GM12878 (cell line): ENCODE data around the gene REV3L. TPM values are rescaled to one million over a fixed set of nuclear protein-coding genes. Genes with fewer than 3 reads are reported as not detected.

Experiments used
- CUX1 ChIP-seq: IDR thresholded peaks from 2 replicates; pipeline ENCODE4 v1.6.1; 2012; ENCODE audit warnings: improper control_type of control experiment, low read depth, low read length; ENCODE audit not compliant: insufficient replicate concordance
- HDGF ChIP-seq: fragments of 450-650 bp; IDR thresholded peaks from 2 replicates; pipeline ENCODE4 v1.6.1; 2016; ENCODE audit warnings: antibody characterized with exemption
- IKZF1 ChIP-seq: fragments of 450-650 bp; conservative IDR thresholded peaks from 2 replicates; pipeline ENCODE4 v1.6.1; 2017; ENCODE audit warnings: antibody characterized with exemption, mild to moderate bottlenecking
- MYB ChIP-seq: fragments of 150-350 bp; IDR thresholded peaks from 2 replicates; pipeline ENCODE4 v1.6.1; 2014; ENCODE audit warnings: mild to moderate bottlenecking, low read depth, low read length, borderline replicate concordance
- NRF1 ChIP-seq: conservative IDR thresholded peaks from 2 replicates; pipeline ENCODE4 v1.6.1; 2011; ENCODE audit warnings: mild to moderate bottlenecking, low read depth, low read length, improper control_type of control experiment
- PAX8 ChIP-seq: fragments of 450-650 bp; IDR thresholded peaks from 2 replicates; pipeline ENCODE4 v1.6.1; 2017; ENCODE audit warnings: mild to moderate bottlenecking, moderate library complexity
- RFX5 ChIP-seq: IDR thresholded peaks from 2 replicates; pipeline ENCODE4 v1.6.1; 2011; ENCODE audit warnings: low read depth, low read length, improper control_type of control experiment
- SRF ChIP-seq, 2 experiments: IDR thresholded peaks; 2 replicates each; pipeline ENCODE4 v1.6.1; 2011; ENCODE audit warnings: low read depth in 2 of 2, low read length in 2 of 2, mild to moderate bottlenecking in 1 of 2, moderate library complexity in 1 of 2
- TBL1XR1 ChIP-seq: IDR thresholded peaks from 2 replicates; pipeline ENCODE4 v1.6.1; 2012; ENCODE audit warnings: low read depth, low read length, improper control_type of control experiment
- TCF7 ChIP-seq: IDR thresholded peaks from 2 replicates; pipeline ENCODE4 v1.6.1; 2014; ENCODE audit warnings: antibody characterized with exemption, borderline replicate concordance
- ZBED1 ChIP-seq: IDR thresholded peaks from 2 replicates; pipeline ENCODE4 v1.6.1; 2016; ENCODE audit warnings: borderline replicate concordance
- ZNF622 ChIP-seq: fragments of 450-650 bp; IDR thresholded peaks from 2 replicates; pipeline ENCODE4 v1.6.1; 2017; ENCODE audit warnings: mild to moderate bottlenecking, inconsistent platforms
- ZNF687 ChIP-seq: fragments of 450-650 bp; IDR thresholded peaks from 2 replicates; pipeline ENCODE4 v1.6.1; 2017; ENCODE audit warnings: mild to moderate bottlenecking, moderate library complexity
- polyA plus RNA-seq, 11 experiments: library from polyadenylated mRNA; depleted of rRNA in 4 of 11; unstranded in 6 of 11; stranded (reverse) in 5 of 11; fragments of >200 nt; fragmentation: Nextera tagmentation in 4 of 11; fragmentation: Illumina TruSeq in 1 of 11; extraction: Ambion mirVana in 4 of 11; extraction: Trizol in 1 of 11; gene quantifications; 1 replicate in 1 of 11; 2 replicates in 10 of 11; pipeline versions ENCODE4 v1.2.1 to v1.2.3, GENCODE V29; 2011 to 2016; ENCODE audit warnings: inconsistent platforms in 2 of 11, missing spikeins in 2 of 11, low read depth in 1 of 11
- total RNA-seq, 4 experiments: library from RNA; depleted of rRNA in 3 of 4; stranded (reverse); fragments of >200 nt in 3 of 4; fragmentation: Illumina TruSeq in 1 of 4; extraction: Trizol in 1 of 4; gene quantifications; 2 replicates each; pipeline versions ENCODE4 v1.2.1 to v1.2.3, GENCODE V29; 2013 to 2021

Gene REV3L
- total and polyA plus RNA-seq, 10 of the 15 experiments (the other 5 are each of a cell fraction or from before 2014, with no cell fraction given) = 7.6 to 33.6 (median 21.5) TPM

DNA sequence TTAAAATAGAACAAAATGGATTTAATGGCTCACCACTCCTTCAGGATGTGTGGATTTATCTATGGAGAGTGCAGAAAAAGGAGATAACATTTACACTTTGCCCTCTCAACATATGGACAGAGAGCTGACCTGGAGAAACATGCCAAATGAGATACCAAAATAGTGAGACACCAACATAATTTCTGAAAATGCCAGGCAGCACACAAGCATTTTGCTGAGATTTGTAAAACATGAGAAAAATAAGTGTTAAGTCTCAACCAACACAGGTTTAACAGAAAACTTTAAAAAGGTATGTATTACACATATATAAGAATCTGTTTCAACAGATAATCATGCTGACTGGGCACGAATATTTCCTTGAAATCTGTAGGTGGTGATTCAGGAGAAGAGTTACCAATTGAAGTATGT, 145.2 kb downstream of the REV3L start (continued):
- TF ChIP-seq CUX1 (no peak), NRF1 (no peak), PAX8 (no peak), SRF (IDR thresholded peaks at IDR 0.05; ENCODE audit: low read depth in 2 of 2, low read length in 2 of 2) (no peak), ZNF622 (no peak), RFX5 (no peak), HDGF (no peak), MYB (no peak), TCF7 (no peak), TBL1XR1 (no peak), ZBED1 (no peak), IKZF1 (no peak), ZNF687 (no peak)
